A549 (cell line): ENCODE measurements around the gene SLC39A10. TPM values are rescaled to one million over a fixed set of nuclear protein-coding genes. Genes with fewer than 3 reads are reported as not detected.

Experiments
- ATAC-seq, 2 experiments: fragments of 200-7000 bp in 1 of 2; fragments of >200 bp in 1 of 2; cut with Nextera tagmentation in 1 of 2; cut with Tn5 transposase in 1 of 2; 3 replicates each; pipeline versions ENCODE4 v1.8.0 to v1.9.1; 2018 to 2020; ENCODE audit warnings: mild to moderate bottlenecking in 1 of 2, moderate library complexity in 1 of 2
- CTCF ChIA-PET: fragments of 300-600 bp; sonication (Branson Sonifier 250); formaldehyde crosslinking; extraction: SDS; loops from one replicate; lab custom pipeline; 2021; ENCODE audit warnings: antibody characterized with exemption, inconsistent platforms; lab: Yijun Ruan, JAX
- POLR2A ChIA-PET: fragments of 350-600 bp; formaldehyde crosslinking; extraction: SDS; loops from one replicate; lab custom pipeline; 2021; ENCODE audit warnings: antibody characterized with exemption, inconsistent platforms; lab: Yijun Ruan, JAX
- DNase-seq, 2 experiments: peaks; one replicate each; pipeline versions ENCODE4 v3.0.0 to v3.0.0-alpha.2; 2011 to 2016; ENCODE audit warnings: low read depth in 1 of 2, low spot score in 1 of 2
- FAIRE-seq: peaks from 2 replicates; lab custom pipeline; 2011; peaks lifted over from hg19 to GRCh38; lab: Jason Lieb, UNC
- H3K27ac ChIP-seq, 2 experiments: fragments of >200 bp; sonication (Bioruptor Twin); formaldehyde crosslinking; 3 replicates each; pipeline ENCODE4 v1.5.1; 2016 to 2017
- H3K4me1 ChIP-seq: fragments of >200 bp; sonication (Bioruptor Twin); formaldehyde crosslinking; 3 replicates; pipeline ENCODE4 v1.6.1; 2016
- H3K4me2 ChIP-seq: fragments of >200 bp; sonication (Bioruptor Twin); formaldehyde crosslinking; 3 replicates; pipeline ENCODE4 v1.6.1; 2016
- H3K4me3 ChIP-seq: fragments of >200 bp; sonication (Bioruptor Twin); formaldehyde crosslinking; 3 replicates; pipeline ENCODE4 v1.5.1; 2016
- H3K9me3 ChIP-seq: fragments of >200 bp; sonication (Bioruptor Twin); formaldehyde crosslinking; 3 replicates; pipeline ENCODE4 v1.6.1; 2016
- BHLHE40 ChIP-seq: IDR thresholded peaks from 2 replicates; pipeline ENCODE4 v1.6.1; 2012; ENCODE audit warnings: low read depth, low read length, inconsistent platforms
- CEBPB ChIP-seq, 2 experiments: fragments of >200 bp in 1 of 2; sonication (Bioruptor Twin) in 1 of 2; formaldehyde crosslinking in 1 of 2; IDR thresholded peaks; 2 replicates each; pipeline ENCODE4 v1.6.1; 2012 to 2016
- EP300 ChIP-seq, 2 experiments: fragments of >200 bp; sonication (Bioruptor Twin); formaldehyde crosslinking; IDR thresholded peaks; 2 replicates in 1 of 2; 3 replicates in 1 of 2; pipeline ENCODE4 v1.6.1; 2016 to 2017
- FOSB ChIP-seq: fragments of 250-450 bp; sonication (Bioruptor Pico); IDR thresholded peaks from 2 replicates; pipeline ENCODE4 v1.5.0; 2020; ENCODE audit warnings: mild to moderate bottlenecking, moderate library complexity
- FOSL2 ChIP-seq, 2 experiments: fragments of 450-650 bp in 1 of 2; fragments of >200 bp in 1 of 2; sonication (Bioruptor Twin) in 1 of 2; formaldehyde crosslinking; IDR thresholded peaks; 2 replicates each; pipeline versions ENCODE4 v1.5.0 to v1.6.1; 2016 to 2020; ENCODE audit warnings: mild to moderate bottlenecking in 1 of 2, moderate library complexity in 1 of 2
- FOXS1 ChIP-seq: fragments of 250-450 bp; sonication (Bioruptor Pico); IDR thresholded peaks from 2 replicates; pipeline ENCODE4 v1.5.0; 2020; ENCODE audit warnings: mild to moderate bottlenecking, moderate library complexity
- GATA3 ChIP-seq: IDR thresholded peaks from 2 replicates; pipeline ENCODE4 v1.6.1; 2012; ENCODE audit warnings: borderline replicate concordance
- HDAC2 ChIP-seq: fragments of 200-600 bp; sonication (generic); IDR thresholded peaks from 2 replicates; pipeline ENCODE4 v1.6.1; 2016
- HOXB13 ChIP-seq: fragments of 250-450 bp; sonication (Bioruptor Pico); IDR thresholded peaks from 2 replicates; pipeline ENCODE4 v1.5.0; 2020; ENCODE audit warnings: low read depth, mild to moderate bottlenecking, moderate library complexity
- KDM5A ChIP-seq: fragments of 200-600 bp; sonication (generic); IDR thresholded peaks from 2 replicates; pipeline ENCODE4 v1.6.1; 2016; ENCODE audit warnings: antibody characterized with exemption, mild to moderate bottlenecking
- MYC ChIP-seq: IDR thresholded peaks from 2 replicates; pipeline ENCODE4 v1.6.1; 2012; ENCODE audit warnings: mild to moderate bottlenecking, inconsistent platforms, low read length, improper control_type of control experiment, borderline replicate concordance
- NFE2L2 ChIP-seq: fragments of 150-350 bp; conservative IDR thresholded peaks from 2 replicates; pipeline ENCODE4 v1.6.1; 2014; ENCODE audit warnings: low read length
- NPAS2 ChIP-seq: fragments of 250-450 bp; sonication (Bioruptor Pico); IDR thresholded peaks from 2 replicates; pipeline ENCODE4 v1.8.0; 2022; ENCODE audit warnings: mild to moderate bottlenecking, moderate library complexity, borderline replicate concordance
- NR3C1 ChIP-seq: fragments of >200 bp; sonication (Bioruptor Twin); formaldehyde crosslinking; IDR thresholded peaks from 3 replicates; pipeline ENCODE4 v1.6.1; 2017
- POLR2A ChIP-seq: IDR thresholded peaks from 2 replicates; pipeline ENCODE4 v1.6.1; 2012; ENCODE audit warnings: mild to moderate bottlenecking, low read length
- POLR2AphosphoS2 ChIP-seq: conservative IDR thresholded peaks from 2 replicates; pipeline ENCODE4 v1.6.1; 2012; ENCODE audit warnings: low read length, improper control_type of control experiment, inconsistent platforms
- RAD21 ChIP-seq, 2 experiments: fragments of >200 bp in 1 of 2; sonication (Bioruptor Twin) in 1 of 2; formaldehyde crosslinking in 1 of 2; IDR thresholded peaks in 1 of 2; conservative IDR thresholded peaks in 1 of 2; 2 replicates in 1 of 2; 3 replicates in 1 of 2; pipeline ENCODE4 v1.6.1; 2012 to 2018; ENCODE audit warnings: inconsistent platforms in 1 of 2
- RARB ChIP-seq: fragments of 250-450 bp; sonication (Bioruptor Pico); IDR thresholded peaks from 2 replicates; pipeline ENCODE4 v1.8.0; 2021; ENCODE audit warnings: mild to moderate bottlenecking, moderate library complexity
- SREBF2 ChIP-seq: fragments of 450-650 bp; IDR thresholded peaks from 2 replicates; pipeline ENCODE4 v1.6.1; 2014; ENCODE audit warnings: mild to moderate bottlenecking, moderate library complexity
- TFCP2L1 ChIP-seq: fragments of 250-450 bp; sonication (Bioruptor Pico); IDR thresholded peaks from 2 replicates; pipeline ENCODE4 v1.5.0; 2021; ENCODE audit warnings: mild to moderate bottlenecking
- WGBS: methylation state at CpG from one replicate; pipeline ENCODE4 v1.1.6; 2017; ENCODE audit errors: missing lambda C conversion rate; 5-methylcytosine and 5-hydroxymethylcytosine counted together
- polyA plus RNA-seq, 4 experiments: library from polyadenylated mRNA; depleted of rRNA in 3 of 4; stranded (reverse); fragments of >200 nt; fragmentation: RNase III in 1 of 4; extraction: RNeasy Plus Mini Kit Qiagen cat#74134 plus additional on column Dnase treatment in 1 of 4; gene quantifications; 2 replicates in 3 of 4; 3 replicates in 1 of 4; pipeline ENCODE4 v1.2.3, GENCODE V29; 2011 to 2017
- TF ChIP-seq, protein P1 (sequence below): fragments of >200 bp; sonication (Bioruptor Twin); formaldehyde crosslinking; IDR thresholded peaks from 3 replicates; pipeline ENCODE4 v1.5.1; 2016
- TF ChIP-seq, protein P2 (sequence below): fragments of 250-450 bp; sonication (Bioruptor Pico); IDR thresholded peaks from 2 replicates; pipeline ENCODE4 v1.5.0; 2021; ENCODE audit warnings: mild to moderate bottlenecking, moderate library complexity, borderline replicate concordance
- TF ChIP-seq, protein P3 (sequence below): fragments of 250-450 bp; sonication (Bioruptor Pico); IDR thresholded peaks from 2 replicates; pipeline ENCODE4 v1.5.0; 2020; ENCODE audit warnings: low read depth, mild to moderate bottlenecking, moderate library complexity
- TF ChIP-seq, protein P4 (sequence below): fragments of >200 bp; sonication (Bioruptor Twin); formaldehyde crosslinking; IDR thresholded peaks from 3 replicates; pipeline ENCODE4 v1.6.1; 2016

The SLC39A10 gene
- polyA plus RNA-seq, 2 of the 4 experiments (the other 2 are of a cell fraction), result 38.4 to 42.6 TPM

DNA sequence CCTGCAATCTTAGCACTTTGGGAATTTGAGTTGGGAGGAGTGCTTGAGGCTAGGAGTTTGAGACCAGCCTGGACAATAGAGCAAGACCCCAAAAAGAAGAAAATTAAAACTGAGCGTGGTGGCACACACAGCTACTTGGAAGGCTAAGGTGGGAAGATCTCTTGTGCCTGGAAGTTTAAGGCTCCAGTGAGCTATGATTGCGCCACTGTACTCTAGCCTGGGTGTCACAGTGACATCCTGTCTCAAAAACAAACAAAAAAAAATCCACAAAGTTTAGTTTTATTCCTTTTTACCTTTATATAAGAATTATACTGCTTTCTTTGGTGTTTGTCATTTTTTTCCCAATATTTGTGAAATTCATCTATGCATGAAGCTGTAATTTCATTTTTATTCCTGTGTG, 20.3 kb downstream of the SLC39A10 start:
- no peak for ATAC-seq
- no peak for DNase-seq
- Histone ChIP-seq H3K4me1 (no peaks in the 10 kb centered on the region), H3K4me3 (no peak overlapping the region), H3K9me3 (no peaks in the 10 kb centered on the region)
- TF ChIP-seq CEBPB (IDR thresholded peaks at IDR 0.05) (0 out of 4 replicates have a peak, but pooled peaks of 1 of the 2 experiments have one; percentile 19), POLR2A (no peak)
- TF ChIP-seq, all 56 proteins: peak for 1
- WGBS, result 95% methylated on average over 2 of the region's 2 CpGs
- H3K4me2 ChIP-seq, result no peak overlapping the region
- POLR2A ChIA-PET, result no interaction called here
- H3K27ac ChIP-seq, result no peak overlapping the region
- FAIRE-seq, result no peak
- CTCF ChIA-PET, result interaction anchor here (1.2 to 1.4 kb wide), 2 partner anchors 12 kb away, joined by 5 read pairs; no protein-coding TSS in a partner anchor

DNA sequence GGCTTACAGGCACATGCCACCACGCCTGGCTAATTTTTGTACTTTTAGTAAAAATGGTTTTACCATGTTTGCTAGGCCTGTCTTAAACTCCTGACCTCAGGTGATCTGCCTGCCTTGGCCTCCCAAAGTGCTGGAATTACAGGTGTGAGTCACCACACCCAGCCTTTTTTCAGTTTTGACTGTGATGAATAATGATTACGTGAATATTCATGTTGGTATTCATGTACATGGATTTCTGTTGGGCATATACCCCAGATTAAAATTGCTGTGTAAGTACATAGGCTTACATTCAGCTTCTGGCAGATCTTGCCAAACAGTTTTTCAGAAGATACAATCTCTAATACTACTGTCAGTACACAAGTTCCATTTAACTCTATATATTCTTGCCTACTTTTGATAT, 20.9 kb downstream of the SLC39A10 start:
- ChIA-PET CTCF (interaction anchor here (1.2 to 1.4 kb wide), 2 partner anchors 11 to 12 kb away, joined by 5 read pairs; no protein-coding TSS in a partner anchor), POLR2A (no interaction called here)
- Histone ChIP-seq H3K4me3 (no peak overlapping the region), H3K27ac (no peak overlapping the region), H3K4me2 (no peak overlapping the region), H3K4me1 (no peaks in the 10 kb centered on the region), H3K9me3 (no peaks in the 10 kb centered on the region)
- DNase-seq (no peak), ATAC-seq (no peak), FAIRE-seq (no peak)
- 92% methylated on average over 2 of the region's 2 CpGs for WGBS
- TF ChIP-seq, protein P1, sequence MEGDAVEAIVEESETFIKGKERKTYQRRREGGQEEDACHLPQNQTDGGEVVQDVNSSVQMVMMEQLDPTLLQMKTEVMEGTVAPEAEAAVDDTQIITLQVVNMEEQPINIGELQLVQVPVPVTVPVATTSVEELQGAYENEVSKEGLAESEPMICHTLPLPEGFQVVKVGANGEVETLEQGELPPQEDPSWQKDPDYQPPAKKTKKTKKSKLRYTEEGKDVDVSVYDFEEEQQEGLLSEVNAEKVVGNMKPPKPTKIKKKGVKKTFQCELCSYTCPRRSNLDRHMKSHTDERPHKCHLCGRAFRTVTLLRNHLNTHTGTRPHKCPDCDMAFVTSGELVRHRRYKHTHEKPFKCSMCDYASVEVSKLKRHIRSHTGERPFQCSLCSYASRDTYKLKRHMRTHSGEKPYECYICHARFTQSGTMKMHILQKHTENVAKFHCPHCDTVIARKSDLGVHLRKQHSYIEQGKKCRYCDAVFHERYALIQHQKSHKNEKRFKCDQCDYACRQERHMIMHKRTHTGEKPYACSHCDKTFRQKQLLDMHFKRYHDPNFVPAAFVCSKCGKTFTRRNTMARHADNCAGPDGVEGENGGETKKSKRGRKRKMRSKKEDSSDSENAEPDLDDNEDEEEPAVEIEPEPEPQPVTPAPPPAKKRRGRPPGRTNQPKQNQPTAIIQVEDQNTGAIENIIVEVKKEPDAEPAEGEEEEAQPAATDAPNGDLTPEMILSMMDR, result no peak
- TF ChIP-seq, protein P2, sequence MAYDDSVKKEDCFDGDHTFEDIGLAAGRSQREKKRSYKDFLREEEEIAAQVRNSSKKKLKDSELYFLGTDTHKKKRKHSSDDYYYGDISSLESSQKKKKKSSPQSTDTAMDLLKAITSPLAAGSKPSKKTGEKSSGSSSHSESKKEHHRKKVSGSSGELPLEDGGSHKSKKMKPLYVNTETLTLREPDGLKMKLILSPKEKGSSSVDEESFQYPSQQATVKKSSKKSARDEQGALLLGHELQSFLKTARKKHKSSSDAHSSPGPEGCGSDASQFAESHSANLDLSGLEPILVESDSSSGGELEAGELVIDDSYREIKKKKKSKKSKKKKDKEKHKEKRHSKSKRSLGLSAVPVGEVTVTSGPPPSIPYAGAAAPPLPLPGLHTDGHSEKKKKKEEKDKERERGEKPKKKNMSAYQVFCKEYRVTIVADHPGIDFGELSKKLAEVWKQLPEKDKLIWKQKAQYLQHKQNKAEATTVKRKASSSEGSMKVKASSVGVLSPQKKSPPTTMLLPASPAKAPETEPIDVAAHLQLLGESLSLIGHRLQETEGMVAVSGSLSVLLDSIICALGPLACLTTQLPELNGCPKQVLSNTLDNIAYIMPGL (CRISPR knock-in tag), result no peak
- TF ChIP-seq RARB (CRISPR knock-in tag) (no peak), NFE2L2 (no peak), SREBF2 (no peak), EP300 (IDR thresholded peaks at IDR 0.05) (no peak), POLR2AphosphoS2 (no peak), NPAS2 (CRISPR knock-in tag) (no peak), RAD21 (conservative IDR thresholded peaks at IDR 0.05 in 1 of 2, IDR thresholded peaks at IDR 0.05 in 1 of 2) (no peak), KDM5A (no peak), TFCP2L1 (CRISPR knock-in tag) (no peak), HOXB13 (CRISPR knock-in tag) (no peak)
- TF ChIP-seq, protein P3, sequence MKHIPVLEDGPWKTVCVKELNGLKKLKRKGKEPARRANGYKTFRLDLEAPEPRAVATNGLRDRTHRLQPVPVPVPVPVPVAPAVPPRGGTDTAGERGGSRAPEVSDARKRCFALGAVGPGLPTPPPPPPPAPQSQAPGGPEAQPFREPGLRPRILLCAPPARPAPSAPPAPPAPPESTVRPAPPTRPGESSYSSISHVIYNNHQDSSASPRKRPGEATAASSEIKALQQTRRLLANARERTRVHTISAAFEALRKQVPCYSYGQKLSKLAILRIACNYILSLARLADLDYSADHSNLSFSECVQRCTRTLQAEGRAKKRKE (CRISPR knock-in tag), result no peak

DNA sequence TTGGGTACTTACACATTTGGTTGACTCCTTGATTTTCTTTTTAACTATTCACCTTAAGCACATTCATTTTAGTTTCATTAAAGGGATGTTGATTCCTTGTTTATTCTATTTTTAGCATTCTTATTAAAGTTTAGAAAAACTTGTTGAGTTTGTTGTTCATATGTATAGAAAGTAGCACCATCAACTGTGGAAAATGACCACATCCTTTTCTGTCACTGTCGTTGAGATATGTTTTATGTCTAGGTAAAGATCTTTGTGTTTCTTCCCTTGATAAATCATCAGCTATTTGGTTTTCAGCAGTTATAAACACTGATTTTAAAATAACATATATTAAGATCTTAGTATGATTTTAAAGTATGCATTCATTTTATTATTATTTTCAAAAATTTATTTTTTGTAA, 25.1 kb downstream of the SLC39A10 start:
- ATAC-seq, result no peak
- WGBS, result 84% methylated on average over 1 of the region's 1 CpG
- Histone ChIP-seq H3K27ac (no peak overlapping the region), H3K4me3 (no peak overlapping the region), H3K4me2 (no peak overlapping the region), H3K4me1 (0 out of 3 replicates have a peak, but pooled peaks cover 4% of the 10 kb centered on the region), H3K9me3 (no peaks in the 10 kb centered on the region)
- ChIA-PET POLR2A (no interaction called here), CTCF (interaction anchor here (0.6 kb wide), 1 partner anchor 494 kb away, joined by 3 read pairs; no protein-coding TSS in a partner anchor)
- no peak for DNase-seq
- FAIRE-seq, result no peak
- no peak for TF ChIP-seq GATA3
- TF ChIP-seq, protein P1, result no peak
- TF ChIP-seq, protein P4, sequence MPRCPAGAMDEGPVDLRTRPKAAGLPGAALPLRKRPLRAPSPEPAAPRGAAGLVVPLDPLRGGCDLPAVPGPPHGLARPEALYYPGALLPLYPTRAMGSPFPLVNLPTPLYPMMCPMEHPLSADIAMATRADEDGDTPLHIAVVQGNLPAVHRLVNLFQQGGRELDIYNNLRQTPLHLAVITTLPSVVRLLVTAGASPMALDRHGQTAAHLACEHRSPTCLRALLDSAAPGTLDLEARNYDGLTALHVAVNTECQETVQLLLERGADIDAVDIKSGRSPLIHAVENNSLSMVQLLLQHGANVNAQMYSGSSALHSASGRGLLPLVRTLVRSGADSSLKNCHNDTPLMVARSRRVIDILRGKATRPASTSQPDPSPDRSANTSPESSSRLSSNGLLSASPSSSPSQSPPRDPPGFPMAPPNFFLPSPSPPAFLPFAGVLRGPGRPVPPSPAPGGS, result no peak
- no peak for TF ChIP-seq HDAC2
- no peak for TF ChIP-seq FOSL2 (IDR thresholded peaks at IDR 0.05)
- no peak for TF ChIP-seq FOSL2 (CRISPR knock-in tag; IDR thresholded peaks at IDR 0.05)
- no peak for TF ChIP-seq FOSB
- no peak for TF ChIP-seq MYC
- TF ChIP-seq NR3C1, result no peak
- no peak for TF ChIP-seq RARB (CRISPR knock-in tag)
- TF ChIP-seq FOXS1 (CRISPR knock-in tag), result no peak
- TF ChIP-seq, protein P2 (CRISPR knock-in tag), result no peak
- no peak for TF ChIP-seq BHLHE40
